Measurements from ENCODE around the gene ANKRD40.
"Not testable (repeated sequence)": the region's sequence is repeated elsewhere in the genome, so short reads cannot be mapped to it uniquely, and the experiment has no call there.

Gene ANKRD40, protein sequence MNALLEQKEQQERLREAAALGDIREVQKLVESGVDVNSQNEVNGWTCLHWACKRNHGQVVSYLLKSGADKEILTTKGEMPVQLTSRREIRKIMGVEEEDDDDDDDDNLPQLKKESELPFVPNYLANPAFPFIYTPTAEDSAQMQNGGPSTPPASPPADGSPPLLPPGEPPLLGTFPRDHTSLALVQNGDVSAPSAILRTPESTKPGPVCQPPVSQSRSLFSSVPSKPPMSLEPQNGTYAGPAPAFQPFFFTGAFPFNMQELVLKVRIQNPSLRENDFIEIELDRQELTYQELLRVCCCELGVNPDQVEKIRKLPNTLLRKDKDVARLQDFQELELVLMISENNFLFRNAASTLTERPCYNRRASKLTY

DNA sequence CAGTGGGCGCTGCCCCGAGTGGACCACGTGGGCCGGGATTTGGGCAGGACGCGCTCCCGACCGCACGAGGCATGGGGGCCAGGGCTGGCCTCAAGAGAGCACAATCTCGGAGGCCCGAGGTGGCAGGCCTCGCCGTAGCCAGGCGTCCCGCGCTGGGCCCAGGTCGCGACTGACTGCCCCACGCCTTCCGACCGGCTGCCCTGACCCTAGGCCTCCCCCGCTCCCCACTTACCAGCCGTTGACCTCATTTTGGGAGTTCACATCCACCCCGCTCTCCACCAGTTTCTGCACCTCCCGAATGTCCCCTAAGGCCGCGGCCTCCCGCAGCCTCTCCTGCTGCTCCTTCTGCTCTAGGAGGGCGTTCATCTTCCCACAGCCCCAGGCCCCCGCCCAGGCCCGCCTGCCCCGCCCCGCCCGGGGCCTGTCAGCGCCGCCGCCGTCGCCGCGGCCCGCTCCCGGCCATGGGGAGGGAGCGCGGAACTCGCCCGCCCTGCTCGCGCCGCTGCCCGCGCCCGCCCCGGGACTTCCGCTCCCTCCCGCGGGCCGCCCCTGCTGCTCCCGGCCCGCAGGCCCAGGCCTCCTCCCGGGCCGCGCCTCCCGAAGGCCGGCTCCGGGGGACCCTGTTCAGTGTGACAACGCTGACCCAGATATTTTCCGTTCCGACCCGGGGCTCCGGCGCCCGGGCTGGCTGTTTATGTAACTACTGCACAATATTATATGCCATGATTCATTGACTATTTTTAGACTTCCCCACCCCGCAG lies at the start of gene ANKRD40:
ANKRD40 (minus strand) TSS at position 626 of the 761 bp plus-strand sequence; CDS start at position 366, 260 bp downstream.
- in situ Hi-C loops (cut with MboI; ENCODE audit: low sequenced_read_pairs): no loop called here

GRCh38 chr17:50754521-50754920 lies 46.8 kb upstream of the ANKRD40 start:
- in situ Hi-C loops (cut with MboI; ENCODE audit: low sequenced_read_pairs): no loop called here

GRCh38 chr17:50749245-50749644 lies 41.5 kb upstream of the ANKRD40 start:
- in situ Hi-C loops (cut with MboI; ENCODE audit: low sequenced_read_pairs): no loop called here

- in situ Hi-C loops (cut with MboI; ENCODE audit: low sequenced_read_pairs): no loop called here
Measured at GRCh38 chr17:50745631-50746030, 37.9 kb upstream of the ANKRD40 start.

- in situ Hi-C loops (cut with MboI; ENCODE audit: low sequenced_read_pairs): no loop called here
Measured at GRCh38 chr17:50739098-50739497, 31.4 kb upstream of the ANKRD40 start.

DNA sequence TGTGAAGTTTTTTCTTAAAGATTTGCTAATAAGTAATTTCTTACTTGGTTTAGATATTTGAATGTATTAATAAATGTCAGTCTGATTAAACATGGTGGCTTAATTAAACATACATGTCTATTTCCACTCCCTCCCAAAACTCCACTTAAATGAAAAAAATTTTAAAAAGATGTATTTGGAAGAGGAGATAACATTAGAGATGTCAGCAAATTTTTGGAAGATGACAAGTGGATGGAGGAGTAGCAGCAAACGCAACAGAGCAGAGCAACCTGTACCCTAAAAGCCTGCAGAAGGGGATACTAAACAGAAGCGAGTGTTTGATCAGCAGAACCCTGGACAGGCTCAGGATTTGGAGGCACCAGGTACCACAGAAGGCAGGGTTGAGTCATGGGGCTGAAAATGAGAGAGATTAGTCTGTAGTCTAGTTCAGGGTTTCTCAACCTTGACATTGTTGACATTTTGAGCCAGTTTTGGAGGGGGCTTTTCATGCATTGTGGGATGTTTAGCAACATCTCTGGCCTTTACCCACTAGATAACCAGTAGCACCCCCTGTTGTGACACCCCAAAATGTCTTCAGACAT lies 29.5 kb upstream of the ANKRD40 start:
- in situ Hi-C loops (cut with MboI; ENCODE audit: low sequenced_read_pairs): no loop called here

DNA sequence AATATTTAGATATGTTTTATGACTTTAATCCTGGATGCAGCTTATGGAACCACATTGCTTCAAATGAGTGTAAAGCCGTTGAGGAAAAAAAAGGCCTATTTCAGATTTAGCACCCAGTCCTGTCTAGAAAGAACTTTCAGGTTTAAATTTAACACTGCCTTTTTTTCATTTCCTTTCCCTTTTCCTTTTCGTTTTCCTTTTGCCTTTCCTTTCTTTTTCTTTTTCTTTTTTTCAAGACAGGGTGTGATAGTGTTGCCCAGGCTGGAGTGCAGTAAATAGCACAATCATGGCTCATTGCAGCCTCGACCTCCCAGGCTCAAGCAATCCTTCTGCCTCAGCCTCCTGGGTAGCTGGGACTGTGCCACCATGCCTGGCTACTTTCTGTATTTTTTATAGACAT lies 27.6 kb upstream of the ANKRD40 start:
- in situ Hi-C loops (cut with MboI; ENCODE audit: low sequenced_read_pairs): no loop called here

DNA sequence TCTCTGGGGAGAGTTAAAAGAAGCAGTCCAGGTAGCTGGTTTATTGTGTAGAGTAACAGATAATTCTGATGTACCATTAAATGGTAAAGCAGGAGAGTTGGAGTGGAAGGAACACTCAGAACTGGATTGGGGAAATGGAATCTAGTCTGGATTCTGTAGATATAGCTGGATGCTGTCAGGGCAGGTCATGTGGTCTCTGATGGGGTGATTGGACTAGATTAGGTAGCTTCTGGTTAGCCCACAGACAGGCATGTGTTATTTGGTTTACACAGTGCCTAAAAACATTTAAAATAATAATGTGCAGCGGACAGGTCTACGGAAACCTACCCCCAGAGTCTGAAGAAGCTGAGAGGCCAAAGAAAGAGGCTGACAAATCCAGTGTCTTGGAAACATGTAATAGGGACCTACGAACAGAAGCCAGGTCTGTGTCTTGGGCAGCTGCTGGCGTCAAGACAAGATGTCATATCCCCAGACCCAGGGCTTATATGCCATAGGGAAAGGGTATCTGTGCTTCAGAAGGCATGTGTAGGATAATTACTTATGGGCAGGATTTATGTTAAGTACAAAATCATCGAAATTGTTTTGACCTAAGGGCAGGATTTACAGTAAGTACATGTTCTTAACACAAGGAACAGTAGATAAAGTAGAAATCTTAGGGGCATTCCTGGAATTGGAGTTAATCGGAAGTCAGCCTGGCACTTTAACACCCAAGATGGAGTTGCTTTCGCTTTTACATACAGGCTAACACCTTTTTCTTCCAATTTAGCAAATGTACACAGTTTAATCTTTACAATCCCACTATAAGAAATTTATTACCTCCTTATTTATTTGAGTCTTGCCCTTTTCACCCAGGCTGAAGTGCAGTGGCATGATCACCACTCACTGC lies 24.1 kb upstream of the ANKRD40 start:
- in situ Hi-C loops (cut with MboI; ENCODE audit: low sequenced_read_pairs): no loop called here

DNA sequence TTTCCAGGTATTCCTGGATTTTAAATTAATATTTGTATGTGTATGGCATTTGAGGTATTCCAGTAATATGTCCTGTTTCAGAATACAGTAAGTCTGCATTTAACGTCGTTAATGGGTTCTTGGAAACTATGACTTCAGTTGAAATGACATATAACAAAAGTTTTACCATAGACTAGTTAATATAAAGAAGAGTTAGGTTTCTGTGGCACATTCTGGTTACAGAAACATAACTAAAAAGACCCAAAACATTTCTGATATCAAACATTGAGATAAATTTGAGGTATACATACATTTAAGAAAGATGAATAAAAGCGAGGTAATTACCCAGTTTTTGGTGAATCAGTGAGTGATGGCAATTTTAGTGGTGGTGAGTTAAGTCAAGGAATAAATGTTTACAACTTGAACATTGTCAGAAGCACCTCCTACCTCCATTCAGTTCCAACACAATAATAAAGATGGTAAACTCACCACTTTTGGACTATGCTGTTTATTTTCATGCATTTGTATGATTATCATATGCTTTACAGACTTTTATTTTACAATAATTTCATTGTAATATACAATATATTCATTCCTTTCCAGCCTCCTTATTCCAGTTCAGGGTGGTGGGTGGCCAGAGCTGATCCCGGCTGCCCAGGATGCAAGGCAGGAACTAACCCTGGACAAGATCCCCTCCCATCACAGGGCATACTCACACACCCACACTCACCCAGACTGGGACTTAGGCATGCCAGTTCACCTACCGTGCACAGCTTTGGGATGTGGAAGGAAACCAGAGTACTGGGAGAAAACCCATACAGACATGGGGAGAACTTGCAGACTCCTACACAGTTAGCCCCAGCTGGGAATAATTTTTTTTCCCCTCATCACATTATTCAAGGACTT lies 21.4 kb upstream of the ANKRD40 start:
- in situ Hi-C loops (cut with MboI; ENCODE audit: low sequenced_read_pairs): no loop called here

DNA sequence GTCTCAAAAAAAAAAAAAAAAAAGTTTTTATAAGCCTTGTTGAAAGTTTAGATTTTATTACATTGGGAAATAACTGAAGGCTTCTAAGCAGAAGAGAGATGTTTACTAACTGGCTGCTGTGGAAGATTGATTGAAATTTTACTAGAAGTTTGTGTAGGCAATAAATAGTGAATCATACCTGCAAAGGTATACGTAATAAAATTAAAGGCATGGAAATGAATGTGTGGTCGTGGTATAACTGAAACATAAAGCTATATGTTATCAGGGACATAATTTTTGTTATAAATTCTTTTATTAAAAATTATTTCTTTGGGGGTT lies 20.4 kb upstream of the ANKRD40 start:
- in situ Hi-C loops (cut with MboI; ENCODE audit: low sequenced_read_pairs): no loop called here

GRCh38 chr17:50725769-50726655 lies 18.3 kb upstream of the ANKRD40 start:
- in situ Hi-C loops (cut with MboI; ENCODE audit: low sequenced_read_pairs): no loop called here

GRCh38 chr17:50724622-50725021 lies 16.9 kb upstream of the ANKRD40 start:
- in situ Hi-C loops (cut with MboI; ENCODE audit: low sequenced_read_pairs): not testable (repeated sequence)

- in situ Hi-C loops (cut with MboI; ENCODE audit: low sequenced_read_pairs): no loop called here
Measured at GRCh38 chr17:50722746-50723145, 15.0 kb upstream of the ANKRD40 start.

DNA sequence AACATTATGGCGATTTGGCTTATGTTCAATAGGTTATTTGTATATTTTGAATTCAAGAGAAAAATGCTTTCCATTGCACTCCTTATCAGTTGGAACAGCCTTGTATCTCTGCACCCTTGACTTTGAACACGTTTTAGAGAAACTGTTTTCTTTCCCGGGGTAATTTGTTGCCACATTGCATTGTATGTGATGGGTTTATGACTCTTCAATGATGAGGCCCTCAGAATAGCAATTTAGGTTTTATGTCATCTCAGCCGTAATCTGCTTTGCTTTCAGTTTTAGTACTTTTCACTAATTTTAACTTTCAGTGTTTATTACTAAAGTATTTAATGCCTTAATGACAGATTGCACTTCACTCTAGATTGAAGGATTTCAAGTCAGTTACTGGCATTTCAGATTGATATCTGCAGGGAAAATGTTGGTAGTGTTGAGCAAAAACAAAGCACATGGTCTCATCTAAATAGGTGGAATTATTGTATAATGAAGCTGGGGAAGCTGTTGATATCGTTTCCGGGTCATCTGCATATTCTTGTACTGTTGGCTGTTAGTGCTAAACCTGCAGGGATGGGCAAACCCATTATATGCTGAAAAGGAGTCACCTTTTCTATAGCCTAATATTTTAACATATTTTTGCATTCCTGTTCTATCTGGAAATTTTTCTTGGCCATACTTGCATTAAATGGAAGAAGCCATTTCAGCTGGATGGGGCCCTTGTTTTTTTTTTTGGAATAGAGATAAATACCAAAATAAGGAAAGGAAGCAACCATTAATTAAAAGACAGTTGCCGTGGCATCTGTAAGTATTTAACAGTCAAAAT lies 13.7 kb upstream of the ANKRD40 start:
- in situ Hi-C loops (cut with MboI; ENCODE audit: low sequenced_read_pairs): no loop called here

- in situ Hi-C loops (cut with MboI; ENCODE audit: low sequenced_read_pairs): no loop called here
Measured at GRCh38 chr17:50719924-50720794, 12.4 kb upstream of the ANKRD40 start.

DNA sequence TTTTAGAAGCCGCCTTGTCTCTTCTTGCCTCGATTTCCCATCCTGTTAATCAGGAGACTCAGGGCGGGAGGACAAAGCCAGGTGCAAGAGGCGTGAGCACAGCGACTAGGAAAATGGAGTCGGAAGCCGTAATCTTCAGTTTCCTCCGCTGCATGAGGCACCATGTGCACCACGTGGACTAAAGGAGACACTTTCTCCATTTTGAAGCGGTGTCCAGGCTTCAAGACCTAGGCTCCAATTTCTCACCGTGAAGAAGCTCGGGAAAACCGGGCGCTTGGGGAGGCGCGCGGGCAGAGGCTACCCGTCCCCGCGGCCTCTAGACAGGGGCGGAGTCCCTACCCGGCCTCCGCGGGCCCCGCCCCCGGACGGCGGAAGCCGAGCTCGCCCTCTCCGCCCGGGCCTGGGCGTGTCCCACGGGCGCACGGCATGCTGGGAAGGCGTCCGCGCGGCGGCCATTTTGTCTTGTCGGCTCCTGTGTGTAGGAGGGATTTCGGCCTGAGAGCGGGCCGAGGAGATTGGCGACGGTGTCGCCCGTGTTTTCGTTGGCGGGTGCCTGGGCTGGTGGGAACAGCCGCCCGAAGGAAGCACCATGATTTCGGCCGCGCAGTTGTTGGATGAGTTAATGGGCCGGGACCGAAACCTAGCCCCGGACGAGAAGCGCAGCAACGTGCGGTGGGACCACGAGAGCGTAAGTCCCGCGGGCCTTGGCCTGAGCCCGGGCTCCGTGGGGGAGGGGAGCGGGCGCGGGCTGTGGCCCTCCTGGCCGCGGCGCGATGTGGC lies 11.6 kb upstream of the ANKRD40 start, which contains the start of gene LUC7L3:
LUC7L3 (plus strand) TSS at position 460 of the 780 bp plus-strand sequence; CDS start at position 590, 130 bp downstream.
- in situ Hi-C loops (cut with MboI; ENCODE audit: low sequenced_read_pairs): no loop called here
